Measurements from ENCODE around the gene ZNF860.

The ZNF860 gene

GRCh38 chr3:31981206-31982181, at the start of gene ZNF860, which contains the start of gene OSBPL10:
Gene ZNF860, plus strand, starts transcription at chr3:31981750. Its CDS starts 7,330 bp downstream, at chr3:31989080.
Gene OSBPL10, minus strand, starts transcription at chr3:31981262. Its CDS starts 83 bp downstream, at chr3:31981179.
- peak in 1 of 3 donors; percentile 22 for DNase-seq (ENCODE audit: low read depth in 2 of 3, low spot score in 1 of 3)

DNA sequence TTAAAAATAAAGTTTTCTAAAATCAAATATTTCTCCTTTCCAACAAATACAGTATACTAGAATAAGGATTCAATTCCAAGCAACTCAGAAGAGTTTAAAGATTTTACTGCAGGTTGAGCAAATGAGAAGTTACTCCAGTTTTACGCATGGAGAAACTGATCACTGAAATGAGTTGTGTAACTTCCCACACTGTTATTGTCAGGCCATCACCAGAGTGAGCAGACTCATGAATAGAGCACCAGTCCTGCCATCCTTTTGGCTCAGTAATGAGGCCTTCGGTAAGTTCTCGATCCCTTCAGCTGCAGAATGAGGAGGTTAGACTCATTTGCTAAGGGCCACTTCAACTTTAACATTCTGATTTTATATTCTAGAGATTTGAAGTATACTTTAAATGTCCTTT, 48.6 kb upstream of the ZNF860 start:
- no peak for DNase-seq (ENCODE audit: low read depth in 2 of 3, low spot score in 1 of 3)

GRCh38 chr3:31934018-31934417, 47.5 kb upstream of the ZNF860 start:
- no peak for DNase-seq (ENCODE audit: low read depth in 2 of 3, low spot score in 1 of 3)

GRCh38 chr3:31934866-31935265, 46.7 kb upstream of the ZNF860 start:
- no peak for DNase-seq (ENCODE audit: low read depth in 2 of 3, low spot score in 1 of 3)

DNA sequence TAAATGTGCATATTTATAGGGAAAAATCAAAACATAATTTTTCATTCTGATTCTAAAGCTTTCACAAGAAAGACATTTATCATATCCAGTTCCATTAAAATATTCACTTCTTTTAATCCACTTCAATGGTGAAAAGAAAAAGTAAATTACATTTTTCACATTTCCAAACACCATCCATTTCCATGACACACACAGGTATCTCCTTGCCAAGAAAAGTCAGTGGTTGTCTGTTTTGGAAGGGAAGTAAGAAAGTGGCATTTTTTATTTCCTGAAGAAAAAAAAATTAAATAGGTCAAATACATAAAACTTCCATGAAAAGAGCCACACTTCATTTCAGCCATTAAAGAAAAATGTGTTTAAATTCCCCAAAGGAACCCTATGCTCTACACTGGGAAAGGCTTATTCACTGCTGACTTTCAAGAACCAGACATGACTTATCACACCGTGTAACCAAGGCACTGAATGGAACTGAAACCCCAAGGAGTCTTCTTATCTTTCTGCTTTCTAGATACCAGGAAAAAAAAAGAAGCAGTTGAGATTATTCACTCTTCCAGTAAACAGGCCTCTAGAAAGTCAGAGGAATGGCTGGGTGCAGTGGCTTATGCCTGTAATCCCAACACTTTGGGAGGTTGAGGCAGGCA, 45.0 kb upstream of the ZNF860 start:
- DNase-seq (ENCODE audit: low read depth in 2 of 3, low spot score in 1 of 3): no peak

- DNase-seq (ENCODE audit: low read depth in 2 of 3, low spot score in 1 of 3): no peak
Observed at GRCh38 chr3:31937225-31937624, 44.3 kb upstream of the ZNF860 start.

DNA sequence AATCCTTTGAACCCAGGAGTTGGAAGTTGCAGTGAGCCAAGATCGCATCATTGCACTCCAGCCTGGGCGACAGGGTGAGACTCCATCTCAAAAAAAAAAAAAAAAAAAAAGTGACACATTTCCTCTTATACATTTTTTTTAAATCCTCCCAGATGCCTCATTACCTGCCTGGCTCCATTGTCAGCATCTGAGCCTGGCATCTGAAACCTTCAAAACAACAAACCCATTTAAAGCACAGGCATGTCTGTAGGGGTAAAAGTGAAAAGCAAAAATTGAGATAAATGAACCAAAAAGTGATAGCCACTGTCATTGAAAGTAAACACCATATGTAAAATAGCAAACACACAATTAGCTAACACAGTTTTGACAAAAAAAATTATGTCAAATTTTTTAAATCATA, 39.1 kb upstream of the ZNF860 start:
- no peak for DNase-seq (ENCODE audit: low read depth in 2 of 3, low spot score in 1 of 3)

DNA sequence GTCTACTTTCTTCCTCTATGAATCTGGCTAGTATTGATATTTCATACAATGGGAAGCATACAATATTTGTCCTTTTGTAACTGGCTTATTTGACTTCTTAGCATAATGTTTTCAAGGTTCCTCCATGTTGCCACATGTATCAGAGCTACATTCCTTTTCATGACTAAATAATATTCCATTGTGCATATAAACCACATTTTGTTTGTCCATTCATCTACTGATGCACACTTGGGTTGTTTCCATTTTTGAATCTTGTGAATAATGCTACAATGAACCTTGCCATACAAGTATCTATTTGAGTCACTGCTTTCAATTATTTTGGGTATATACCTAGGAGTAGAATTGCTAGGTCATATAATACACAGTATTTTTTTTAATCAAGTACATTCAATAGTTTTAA, 38.5 kb upstream of the ZNF860 start:
- DNase-seq (ENCODE audit: low read depth in 2 of 3, low spot score in 1 of 3): no peak

GRCh38 chr3:31945738-31946052, 35.9 kb upstream of the ZNF860 start:
- DNase-seq (ENCODE audit: low read depth in 2 of 3, low spot score in 1 of 3): no peak

DNA sequence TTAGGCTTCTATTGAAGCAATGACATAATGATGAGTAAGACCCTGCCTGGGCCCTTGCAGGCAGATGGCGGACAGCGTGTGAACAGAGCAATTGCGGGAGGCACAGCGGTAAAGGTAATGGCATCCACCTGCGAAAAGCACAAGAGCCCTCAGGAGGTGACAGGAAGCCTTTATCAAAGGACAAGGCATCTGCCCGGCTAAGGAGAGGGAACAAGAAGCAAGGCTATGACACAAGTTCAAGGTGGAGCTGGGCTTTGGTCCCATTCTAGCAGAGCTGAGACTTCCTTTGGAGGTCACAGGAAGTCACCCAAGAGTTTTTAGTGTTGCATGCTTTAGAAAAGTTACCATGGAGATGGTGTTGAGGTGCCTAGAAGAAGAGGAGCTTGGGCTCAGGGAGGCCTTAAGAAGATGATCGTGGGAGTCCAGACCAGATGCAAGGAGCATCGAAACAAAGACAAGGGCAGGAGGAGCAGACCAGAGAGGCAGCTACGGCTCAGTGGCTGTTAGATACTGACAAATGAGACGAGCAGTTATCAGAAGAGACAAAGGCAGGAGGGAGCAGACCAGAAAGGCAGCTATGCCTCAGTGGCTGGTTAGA, 35.0 kb upstream of the ZNF860 start:
- no peak for DNase-seq (ENCODE audit: low read depth in 2 of 3, low spot score in 1 of 3)

- DNase-seq (ENCODE audit: low read depth in 2 of 3, low spot score in 1 of 3): no peak
Observed at GRCh38 chr3:31947162-31947561, 34.4 kb upstream of the ZNF860 start.

DNA sequence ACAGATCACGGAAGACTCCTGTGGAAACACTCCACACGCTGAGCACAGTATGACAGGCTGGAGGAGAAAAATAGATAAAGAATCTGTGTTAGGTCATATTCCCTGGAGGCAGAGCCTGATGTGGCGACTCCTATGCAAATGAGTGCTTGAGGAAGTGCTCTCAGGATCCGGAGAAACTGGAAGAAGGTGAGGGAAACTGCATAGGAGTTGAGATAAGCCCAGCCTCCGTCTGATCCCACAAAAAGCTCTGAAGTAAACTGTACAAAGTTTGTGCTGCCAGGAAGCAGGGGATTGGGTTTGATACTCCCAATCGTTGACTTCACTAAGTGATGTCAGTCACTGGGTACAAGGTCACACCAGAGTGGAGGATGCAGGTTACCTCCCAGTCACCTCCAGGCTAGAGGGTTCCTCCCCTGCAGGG, 33.9 kb upstream of the ZNF860 start:
- no peak for DNase-seq (ENCODE audit: low read depth in 2 of 3, low spot score in 1 of 3)

DNA sequence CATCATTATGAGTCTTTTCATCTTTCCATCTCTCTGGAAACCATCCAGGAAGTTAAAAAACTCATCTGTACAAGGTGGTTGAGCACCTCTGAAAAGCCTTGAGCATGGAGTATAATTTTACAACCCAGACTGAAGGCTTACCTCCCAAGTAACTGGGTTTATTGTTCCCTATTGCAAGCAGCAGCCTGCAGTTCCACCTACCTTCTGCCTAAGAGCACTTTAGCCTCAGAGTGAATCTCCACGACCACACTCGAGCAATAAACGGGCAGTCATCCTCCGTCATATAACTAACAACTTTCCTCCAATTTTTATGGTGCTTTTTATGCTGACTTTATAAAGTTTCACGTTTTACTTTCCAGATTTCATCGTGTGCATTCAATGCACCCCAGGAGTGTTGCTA, 33.3 kb upstream of the ZNF860 start:
- no peak for DNase-seq (ENCODE audit: low read depth in 2 of 3, low spot score in 1 of 3)

DNA sequence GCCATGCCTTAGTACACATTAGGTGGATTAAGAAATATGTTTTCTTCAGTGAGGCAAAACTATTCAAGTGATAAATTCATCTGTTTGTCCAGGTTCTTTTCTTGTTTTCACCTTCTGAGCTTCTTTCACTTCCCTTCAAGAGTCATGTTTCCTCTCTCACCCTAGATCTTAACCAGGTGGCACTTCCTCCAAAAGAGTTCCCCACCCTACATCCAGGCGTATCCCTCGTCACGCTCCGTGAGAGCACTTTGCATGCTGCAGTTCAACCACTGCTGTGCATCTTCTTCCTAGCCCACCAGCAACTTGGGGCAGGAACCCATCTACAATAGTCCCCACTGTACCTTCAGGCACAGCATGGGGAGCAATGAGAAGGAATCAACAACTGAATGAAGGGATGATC, 29.3 kb upstream of the ZNF860 start:
- DNase-seq (ENCODE audit: low read depth in 2 of 3, low spot score in 1 of 3): no peak

DNA sequence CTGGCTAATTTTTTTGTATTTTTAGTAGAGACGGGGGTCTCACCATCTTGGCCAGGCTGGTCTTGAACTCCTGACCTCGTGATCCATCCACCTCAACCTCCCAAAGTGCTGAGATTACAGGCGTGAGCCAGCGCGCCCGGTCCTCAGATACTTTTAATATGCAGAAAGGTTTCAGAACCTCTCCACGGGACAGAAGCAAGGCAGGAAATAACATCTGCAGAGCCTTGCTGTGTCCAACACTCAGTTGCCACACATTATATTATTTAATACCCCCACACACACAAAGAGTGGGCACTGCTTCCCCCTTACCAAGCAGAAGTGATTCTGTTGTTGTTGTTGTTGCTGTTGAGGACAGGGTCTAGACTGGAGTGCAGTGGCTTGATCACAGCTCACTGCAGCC, 28.5 kb upstream of the ZNF860 start:
- DNase-seq (ENCODE audit: low read depth in 2 of 3, low spot score in 1 of 3): no peak

DNA sequence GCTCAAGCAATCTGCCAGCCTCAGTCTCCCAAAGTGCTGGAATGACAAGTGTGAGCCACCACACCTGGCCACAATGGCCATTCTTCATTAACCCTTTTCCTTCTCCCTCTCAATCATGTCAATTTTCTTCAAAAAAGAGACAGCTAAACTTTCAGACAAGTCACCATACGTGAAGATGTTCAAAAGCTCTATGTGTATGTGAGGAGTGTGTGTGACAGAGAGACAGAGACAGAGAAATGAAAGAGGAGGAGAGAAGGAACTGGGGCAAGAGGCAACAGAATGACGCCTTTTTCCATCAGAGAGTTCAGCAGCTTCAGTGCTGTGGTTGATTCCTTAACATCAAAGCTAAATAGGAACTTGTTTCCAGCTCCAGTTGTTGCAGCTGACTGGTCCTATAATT, 27.9 kb upstream of the ZNF860 start:
- DNase-seq (ENCODE audit: low read depth in 2 of 3, low spot score in 1 of 3): no peak

- DNase-seq (ENCODE audit: low read depth in 2 of 3, low spot score in 1 of 3): no peak
Observed at GRCh38 chr3:31955581-31955980, 26.0 kb upstream of the ZNF860 start.

- DNase-seq (ENCODE audit: low read depth in 2 of 3, low spot score in 1 of 3): no peak
Observed at GRCh38 chr3:31957106-31957505, 24.4 kb upstream of the ZNF860 start.

DNA sequence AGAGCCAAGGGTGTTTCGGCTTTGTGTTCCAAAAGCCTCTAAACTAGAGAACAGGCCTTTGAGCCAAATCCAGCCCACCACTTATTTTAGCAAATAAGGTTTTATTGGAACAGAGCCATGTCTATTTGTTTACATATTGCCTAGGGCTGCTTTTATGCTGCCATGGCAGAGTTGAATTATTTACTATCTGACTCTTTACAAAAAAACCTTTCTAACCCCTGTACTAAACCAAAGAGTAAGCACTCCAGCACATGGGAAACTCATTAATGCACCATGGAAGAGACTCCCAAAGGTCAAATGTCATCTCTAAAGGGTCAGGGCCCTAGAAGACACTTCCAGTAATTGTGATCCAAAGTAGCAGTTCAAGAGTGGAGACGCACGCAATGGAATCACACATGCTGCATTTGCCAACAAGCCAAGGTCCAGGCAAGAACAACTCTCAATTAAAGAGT, 22.8 kb upstream of the ZNF860 start:
- DNase-seq (ENCODE audit: low read depth in 2 of 3, low spot score in 1 of 3): no peak

DNA sequence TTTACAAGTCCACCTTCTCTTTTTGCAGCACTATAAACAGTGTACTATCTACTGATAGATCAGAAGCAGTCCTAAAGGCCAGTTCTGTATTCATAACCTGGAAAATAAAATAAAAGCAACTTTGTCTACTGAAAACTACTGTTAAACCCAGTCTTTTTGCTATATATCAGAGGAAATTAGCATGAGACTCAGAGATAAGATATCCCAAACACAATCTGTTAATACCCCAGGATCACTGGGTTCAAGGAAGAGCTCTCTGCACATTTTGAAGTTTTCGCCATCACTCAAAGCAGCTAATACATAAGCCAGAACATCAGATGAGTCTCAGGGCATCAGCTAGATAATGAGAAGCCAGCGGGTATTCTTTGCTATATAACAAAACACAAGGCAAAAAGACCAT, 22.3 kb upstream of the ZNF860 start:
- no peak for DNase-seq (ENCODE audit: low read depth in 2 of 3, low spot score in 1 of 3)

- DNase-seq (ENCODE audit: low read depth in 2 of 3, low spot score in 1 of 3): no peak
Observed at GRCh38 chr3:31959951-31960792, 21.4 kb upstream of the ZNF860 start.

Data from stimulated activated CD4-positive, alpha-beta T cell treated with anti-CD3 and anti-CD28 coated beads, Interleukin-12 subunit alpha, Interleukin-12 subunit beta, amount 100 ng/mL, for 48 hours (primary cell).